ENCODE measurements around the gene HOXC13.

- TF ChIP-seq CTCF (IDR thresholded peaks at IDR 0.05; ENCODE audit: borderline replicate concordance, extremely low read depth, low read length, poor library complexity, severe bottlenecking) (no peak), EZH2 (IDR thresholded peaks at IDR 0.05; ENCODE audit: borderline replicate concordance, low read depth, low read length, severe bottlenecking) (no peak)
These were observed 48.3 kb downstream of the HOXC13 start for GRCh38 chr12:53986686-53987483.
